Activated effector memory CD4-positive, alpha-beta T cell treated with anti-CD3 and anti-CD28 coated beads, Interleukin-2, amount 50 U/mL, for 16 hours (primary cell): Measurements from ENCODE around the gene SPATA18.

Experiments
- DNase-seq: peaks from one replicate; pipeline ENCODE4 v3.0.0-alpha.2; 2020

Gene SPATA18, protein sequence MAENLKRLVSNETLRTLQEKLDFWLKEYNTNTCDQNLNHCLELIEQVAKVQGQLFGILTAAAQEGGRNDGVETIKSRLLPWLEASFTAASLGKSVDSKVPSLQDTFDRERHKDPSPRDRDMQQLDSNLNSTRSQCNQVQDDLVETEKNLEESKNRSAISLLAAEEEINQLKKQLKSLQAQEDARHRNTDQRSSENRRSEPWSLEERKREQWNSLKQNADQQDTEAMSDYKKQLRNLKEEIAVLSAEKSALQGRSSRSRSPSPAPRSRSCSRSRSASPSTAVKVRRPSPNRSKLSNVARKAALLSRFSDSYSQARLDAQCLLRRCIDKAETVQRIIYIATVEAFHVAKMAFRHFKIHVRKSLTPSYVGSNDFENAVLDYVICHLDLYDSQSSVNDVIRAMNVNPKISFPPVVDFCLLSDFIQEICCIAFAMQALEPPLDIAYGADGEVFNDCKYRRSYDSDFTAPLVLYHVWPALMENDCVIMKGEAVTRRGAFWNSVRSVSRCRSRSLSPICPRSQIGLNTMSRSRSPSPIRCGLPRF

DNA sequence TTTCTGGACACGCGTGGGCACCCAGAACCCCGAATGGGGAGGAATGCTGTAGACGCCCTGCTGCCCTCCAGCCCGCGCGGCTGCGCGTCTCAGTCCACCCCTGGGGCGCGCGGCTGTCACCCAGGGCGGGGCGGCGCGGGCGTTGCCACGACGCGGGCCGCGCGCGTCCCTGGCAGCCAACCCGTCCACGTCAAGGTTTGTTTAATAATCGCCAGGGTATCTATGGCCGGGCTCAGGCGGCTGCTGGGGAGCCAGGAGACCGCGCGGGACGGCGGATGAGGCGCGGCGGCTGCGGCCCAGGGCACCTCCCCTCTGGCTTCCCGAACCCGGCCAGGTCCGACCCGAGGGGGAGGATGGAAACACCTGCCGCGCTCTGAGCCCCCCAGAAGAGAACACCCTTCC, at the start of gene SPATA18:
TSS of gene SPATA18 (plus strand) at position 92 of the 402 bp plus-strand sequence. CDS start 401 bp downstream, outside the sequence.
- DNase-seq, result no peak

DNA sequence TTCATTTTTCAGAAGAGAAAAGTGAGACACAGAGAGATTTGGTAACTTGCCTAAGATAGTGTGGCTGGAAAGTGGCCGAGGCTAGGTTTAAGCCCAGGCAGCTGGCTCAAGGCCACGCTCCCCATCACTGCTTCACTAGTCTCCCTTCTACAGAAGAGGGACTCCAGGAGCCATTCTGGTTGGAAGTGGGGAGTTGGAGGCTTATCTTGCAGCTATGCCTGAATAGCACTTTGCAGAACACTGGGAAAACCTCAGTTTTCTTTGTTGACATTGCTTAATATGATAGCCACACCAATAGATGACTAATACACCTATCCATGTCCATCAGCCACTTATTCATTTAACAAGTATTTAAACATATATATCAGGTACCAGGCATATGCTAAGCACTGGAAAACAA, 49.5 kb upstream of the SPATA18 start:
- DNase-seq, result no peak

DNA sequence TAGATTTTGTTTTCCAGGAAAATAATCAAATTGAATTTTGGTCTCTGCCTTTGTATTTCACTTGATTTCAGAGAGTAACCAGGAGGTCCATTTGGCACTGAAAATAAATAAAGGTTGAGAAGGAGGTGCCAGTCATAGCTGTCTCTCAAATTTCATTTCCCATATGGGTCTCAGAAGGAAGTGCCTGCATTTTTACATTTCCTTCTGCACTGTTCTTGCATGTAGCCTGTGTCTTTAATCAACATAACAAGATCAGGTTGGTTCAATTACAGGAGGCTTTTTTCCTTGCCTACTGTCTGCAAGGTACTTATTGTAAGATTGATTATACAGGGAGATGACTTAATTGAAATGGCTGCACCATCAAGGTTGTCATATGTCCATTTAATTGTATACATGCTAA, 46.7 kb upstream of the SPATA18 start:
- no peak for DNase-seq

DNA sequence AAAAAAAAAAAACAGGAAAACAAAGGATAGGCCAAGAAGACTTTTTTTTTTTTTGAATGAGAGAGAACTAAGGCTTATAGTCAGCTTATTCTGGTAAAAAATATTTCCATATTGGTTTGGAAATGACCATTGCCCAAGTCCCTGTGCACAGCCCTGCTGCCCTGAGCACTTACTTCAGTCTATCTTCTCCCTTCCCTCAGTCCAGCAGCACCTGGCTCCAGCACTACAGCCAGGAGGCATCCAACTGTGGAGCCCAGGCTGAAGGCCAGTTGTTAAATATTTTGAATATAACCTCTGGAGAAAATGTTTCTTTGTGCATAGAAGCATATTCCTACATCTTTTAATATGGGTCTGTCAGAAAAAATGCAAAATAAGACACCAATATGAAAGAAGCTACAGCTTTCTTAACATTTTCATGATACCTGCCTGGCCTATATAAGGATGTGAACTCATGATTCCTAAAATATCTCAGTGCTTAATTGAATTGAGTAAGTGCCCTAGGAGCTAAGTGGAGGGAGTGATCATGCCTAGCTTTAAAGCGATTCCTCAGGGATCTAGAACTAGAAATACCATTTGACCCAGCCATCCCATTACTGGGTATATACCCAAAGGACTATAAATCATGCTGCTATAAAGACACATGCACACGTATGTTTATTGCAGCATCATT, 45.4 kb upstream of the SPATA18 start:
- DNase-seq, result no peak

DNA sequence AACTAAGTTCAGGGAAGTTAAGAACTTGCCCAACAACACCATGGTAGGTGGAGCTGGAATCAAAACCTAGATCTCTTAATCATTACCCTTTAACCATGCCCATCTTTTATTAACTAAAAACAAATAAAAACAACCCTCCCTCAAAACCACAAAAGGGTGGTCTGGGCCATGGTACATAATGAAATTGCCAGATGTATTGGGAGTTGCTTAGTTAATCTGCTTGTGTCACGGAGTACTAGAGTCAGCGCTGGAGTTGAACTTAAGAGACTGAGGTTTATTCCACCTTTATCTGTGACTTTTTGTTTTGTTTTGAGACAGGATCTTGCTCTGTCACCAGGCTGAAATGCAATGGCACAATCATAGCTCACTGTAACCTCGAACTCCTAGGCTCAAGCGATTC, 44.2 kb upstream of the SPATA18 start:
- DNase-seq, result no peak

DNA sequence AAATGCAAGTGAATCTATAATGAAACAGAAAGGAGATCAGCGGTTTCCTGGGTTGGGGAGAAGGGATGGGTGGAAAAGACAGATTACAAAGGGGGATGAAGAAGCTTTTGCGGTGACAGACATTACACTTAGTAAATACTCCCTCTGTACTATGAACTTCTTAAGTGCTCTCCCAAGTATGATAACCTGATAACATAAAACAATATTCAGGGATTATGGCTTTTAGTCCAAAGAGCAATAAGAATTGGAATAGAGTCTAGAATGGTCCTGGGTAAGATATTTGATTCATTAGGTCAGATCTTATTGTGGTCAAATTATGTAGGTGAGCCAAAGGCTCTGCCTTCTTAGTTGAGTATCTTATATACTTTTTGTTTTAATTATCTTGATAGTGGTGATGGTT, 40.1 kb upstream of the SPATA18 start:
- DNase-seq, result no peak

DNA sequence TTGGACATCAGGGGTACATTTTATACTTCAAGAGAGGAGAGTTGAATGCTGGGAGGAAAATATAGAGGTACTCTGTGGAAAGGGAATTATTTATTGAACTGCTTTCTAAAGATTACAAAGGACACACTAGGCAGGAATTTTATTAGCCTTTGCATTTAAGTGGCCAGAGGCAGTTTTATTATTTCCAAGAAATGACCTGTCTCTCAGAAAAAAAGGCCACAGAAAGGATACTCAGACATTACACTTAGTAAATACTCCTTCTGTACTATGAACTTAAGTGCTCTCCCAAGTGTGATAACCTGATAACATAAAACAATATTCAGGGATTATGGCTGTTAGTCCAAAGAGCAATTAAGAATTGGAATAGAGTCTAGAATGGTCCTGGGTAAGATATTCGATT, 38.5 kb upstream of the SPATA18 start:
- no peak for DNase-seq

DNA sequence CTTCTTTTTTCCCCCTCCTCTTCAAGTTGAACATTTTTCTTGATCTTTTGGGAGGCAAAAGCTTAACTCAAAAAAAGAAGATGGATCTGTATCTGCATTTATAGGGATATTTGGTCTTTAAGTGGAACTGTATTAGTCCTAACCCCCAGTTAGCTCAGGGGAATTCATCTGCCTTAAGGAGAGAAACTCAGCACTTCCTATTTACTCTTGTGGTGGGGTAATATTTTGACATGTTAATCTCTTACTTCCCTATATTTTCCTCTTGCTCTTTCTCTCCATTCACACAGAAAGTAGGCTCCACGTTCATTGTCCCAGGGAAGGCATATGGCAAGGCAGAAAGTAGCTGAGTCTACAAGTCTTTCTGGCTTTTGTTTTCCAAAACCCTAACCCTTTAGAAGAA, 36.2 kb upstream of the SPATA18 start:
- no peak for DNase-seq

DNA sequence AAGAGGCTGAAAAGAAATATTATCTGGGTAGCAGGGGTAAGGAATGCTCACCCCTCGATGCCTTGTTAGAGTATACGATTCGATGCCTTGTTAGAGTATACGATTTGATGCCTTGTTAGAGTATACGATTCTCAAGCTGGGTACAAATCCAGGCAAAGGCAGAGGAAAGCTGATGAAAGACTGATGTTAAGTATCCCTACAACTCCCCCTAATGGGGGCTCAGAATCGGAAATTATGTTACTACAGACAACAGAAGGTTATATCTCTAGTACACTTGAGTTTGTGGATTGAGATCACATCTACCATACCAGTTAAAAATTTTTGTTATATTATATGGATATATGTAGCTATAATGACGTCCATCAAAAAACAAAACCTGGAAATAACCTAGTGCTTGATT, 35.7 kb upstream of the SPATA18 start:
- DNase-seq, result no peak

DNA sequence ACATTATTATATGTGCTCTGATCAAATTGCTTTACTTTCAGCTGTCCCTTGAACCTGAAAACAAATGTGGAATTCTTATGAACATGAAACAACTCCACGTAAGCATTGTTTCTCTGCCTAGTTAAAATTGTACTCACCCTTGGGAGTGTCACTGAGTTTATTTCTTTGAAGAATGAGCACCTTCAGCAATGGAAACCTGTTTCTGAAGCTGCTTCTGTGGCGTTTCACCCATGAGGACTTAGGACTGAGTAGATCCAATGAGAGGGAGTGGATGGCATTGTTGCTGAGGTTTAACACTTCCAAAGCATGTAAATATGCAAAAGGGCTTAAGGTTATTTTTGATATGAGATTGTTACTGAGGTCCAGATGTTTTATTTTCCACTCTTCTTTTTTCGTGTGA, 34.1 kb upstream of the SPATA18 start:
- DNase-seq, result no peak

DNA sequence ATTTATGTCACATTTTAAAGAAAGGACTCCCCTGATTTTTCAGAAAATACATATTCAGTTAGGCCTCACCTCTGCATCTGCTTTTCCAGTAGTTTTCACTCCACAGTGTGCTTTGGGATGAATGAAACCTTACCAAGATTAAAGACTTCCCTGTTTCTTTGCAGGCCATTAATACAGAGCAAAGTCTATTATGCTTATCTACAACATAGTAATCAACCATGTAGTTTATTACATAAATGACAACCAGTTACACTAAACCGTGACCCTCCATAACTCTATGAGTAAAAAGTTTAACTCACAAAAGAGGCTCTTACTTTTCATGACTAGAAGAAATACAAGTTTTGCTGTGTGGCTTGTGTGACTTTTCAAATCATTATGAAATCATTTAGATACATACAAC, 33.3 kb upstream of the SPATA18 start:
- no peak for DNase-seq

DNA sequence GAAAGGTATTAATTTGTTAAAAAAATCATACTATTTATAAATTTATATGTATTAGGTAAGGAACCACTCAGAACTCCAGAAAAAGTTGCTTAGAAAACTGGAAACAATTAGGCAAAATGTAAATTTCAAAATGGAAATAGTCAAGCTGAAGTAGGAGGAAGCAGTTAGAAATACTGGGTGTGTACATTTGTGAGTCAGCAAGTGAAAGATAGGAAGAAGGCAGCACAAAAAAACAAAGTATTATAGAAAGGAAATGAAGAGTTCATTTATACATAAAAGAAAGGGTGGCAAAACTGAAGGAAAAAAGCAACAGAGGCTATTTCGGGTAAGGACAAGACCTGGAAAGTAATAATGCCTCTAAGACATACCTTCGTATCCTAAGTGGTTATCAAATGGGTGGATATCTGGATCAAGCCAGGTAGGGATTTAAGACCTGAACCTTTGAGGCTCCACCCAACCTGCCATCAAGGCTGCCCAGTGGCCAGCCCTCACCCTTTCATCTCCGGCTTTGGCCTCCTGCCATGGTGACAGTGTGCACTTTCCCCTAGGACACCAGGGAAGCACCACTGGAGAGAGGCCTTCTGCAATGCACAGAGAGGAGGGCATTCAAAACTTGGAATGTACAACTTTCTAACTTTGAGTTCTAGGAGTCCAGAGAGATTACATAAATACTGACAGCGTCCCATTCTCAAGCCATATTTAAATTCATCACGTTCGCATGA, 31.0 kb upstream of the SPATA18 start, which contains the start of gene LRRC66:
TSS of gene LRRC66 (minus strand) at position 428 of the 722 bp plus-strand sequence. CDS start 2,750 bp downstream, outside the sequence.
- no peak for DNase-seq

DNA sequence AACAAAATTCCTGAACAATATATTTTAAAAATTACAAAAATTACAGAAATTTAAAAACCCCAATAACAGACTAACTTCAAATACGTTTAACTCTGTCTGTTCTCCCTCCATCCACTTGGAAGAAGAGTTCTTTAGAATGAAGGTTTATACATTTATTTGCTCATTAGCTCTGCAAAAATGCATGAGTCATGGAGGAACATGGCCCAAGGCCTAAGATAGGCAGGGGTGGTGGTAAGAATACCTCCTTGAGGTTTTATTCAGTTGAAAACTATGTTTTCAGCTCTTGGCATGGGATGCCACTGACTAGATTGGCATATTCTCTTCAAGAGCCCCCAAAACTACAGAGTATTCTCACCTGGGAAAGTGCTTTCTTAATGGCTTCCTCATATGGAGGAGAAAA, 22.1 kb upstream of the SPATA18 start:
- DNase-seq, result no peak

DNA sequence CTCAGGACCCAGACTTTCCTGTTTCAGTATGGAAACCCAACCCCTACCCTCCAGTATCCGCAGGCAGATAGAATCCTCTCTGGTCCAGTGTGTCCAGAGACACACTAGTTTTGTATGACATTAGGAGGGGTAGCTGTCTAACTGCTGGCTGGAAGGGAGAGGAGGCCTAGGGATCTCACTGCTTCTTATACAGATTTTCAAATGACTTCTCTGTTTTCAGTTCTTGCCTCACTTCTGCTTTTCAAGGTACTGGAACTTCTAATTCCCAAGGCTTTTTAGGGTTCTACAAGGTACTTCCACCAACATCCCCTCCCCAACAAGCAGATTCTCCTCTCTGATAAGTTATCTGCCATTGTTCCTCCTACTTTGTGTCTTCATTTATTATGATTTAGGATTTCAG, 19.1 kb upstream of the SPATA18 start:
- no peak for DNase-seq

DNA sequence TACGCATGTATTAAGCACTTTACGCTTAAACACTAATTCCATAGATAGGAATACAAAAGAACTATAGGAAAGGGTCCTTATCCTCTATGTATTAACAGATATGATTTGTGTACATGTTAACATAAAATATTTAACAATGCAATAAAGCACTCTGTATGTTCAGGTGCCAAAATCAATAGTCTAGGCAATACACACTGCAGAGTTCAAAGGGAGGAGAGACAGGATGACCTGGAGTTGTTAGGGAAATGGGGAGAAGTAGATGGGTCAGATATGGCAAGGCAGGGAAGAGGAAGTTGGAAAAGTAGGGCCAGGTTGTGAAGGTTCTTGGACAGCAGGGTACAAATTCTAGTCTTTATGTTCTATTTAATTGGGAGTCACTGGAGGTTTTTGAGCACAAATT, 15.9 kb upstream of the SPATA18 start:
- DNase-seq, result no peak

DNA sequence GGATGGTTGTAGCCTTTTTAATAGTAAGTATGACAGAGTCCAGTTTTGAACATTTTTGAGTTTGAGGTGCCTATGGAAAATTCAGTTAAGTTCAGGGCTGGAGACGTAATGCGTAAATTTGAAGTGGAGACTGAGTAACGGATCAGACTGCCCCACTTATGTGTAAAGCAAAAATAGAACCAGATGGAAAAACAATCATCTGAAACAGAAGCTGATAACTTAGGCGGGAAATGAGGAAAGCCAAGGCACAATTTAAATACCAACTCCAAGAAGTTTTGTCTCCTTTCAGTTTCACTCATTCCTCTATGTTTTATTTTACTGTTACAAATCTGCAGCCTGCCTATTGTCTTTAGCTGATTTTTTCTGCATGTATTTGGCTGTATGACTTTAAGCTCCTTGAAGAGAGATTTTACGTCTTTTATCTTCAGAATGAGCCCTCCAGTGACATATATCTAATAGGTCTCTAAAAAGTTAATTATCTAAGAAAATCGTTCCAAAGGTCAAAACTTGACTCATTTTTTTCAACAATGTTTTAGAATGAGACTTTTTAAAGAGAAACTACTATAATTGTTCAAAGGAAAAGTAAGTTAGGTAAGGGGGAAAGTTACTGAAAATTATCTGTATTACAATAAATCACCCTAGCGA, 14.1 kb upstream of the SPATA18 start:
- no peak for DNase-seq

DNA sequence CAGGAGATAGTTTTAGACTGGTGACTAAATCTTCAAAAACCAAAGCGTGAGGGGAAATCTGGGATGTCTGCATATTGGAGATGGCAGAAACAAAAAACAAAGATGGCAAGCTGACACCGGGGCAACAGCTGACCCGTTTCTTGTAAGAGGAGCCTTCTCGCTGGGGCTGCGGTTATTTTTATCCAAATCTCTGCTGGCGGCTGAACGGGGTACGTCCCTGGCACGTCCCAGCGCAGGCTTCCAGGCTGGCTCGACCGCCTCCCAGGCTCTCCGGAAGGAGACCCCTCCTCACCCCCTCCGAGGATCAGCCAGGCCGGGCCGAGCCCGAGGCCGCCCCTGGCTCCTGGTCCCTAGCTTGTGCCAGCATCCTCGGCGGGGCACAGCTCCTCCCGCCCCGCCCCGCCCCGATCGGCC, 13.4 kb upstream of the SPATA18 start:
- no peak for DNase-seq

DNA sequence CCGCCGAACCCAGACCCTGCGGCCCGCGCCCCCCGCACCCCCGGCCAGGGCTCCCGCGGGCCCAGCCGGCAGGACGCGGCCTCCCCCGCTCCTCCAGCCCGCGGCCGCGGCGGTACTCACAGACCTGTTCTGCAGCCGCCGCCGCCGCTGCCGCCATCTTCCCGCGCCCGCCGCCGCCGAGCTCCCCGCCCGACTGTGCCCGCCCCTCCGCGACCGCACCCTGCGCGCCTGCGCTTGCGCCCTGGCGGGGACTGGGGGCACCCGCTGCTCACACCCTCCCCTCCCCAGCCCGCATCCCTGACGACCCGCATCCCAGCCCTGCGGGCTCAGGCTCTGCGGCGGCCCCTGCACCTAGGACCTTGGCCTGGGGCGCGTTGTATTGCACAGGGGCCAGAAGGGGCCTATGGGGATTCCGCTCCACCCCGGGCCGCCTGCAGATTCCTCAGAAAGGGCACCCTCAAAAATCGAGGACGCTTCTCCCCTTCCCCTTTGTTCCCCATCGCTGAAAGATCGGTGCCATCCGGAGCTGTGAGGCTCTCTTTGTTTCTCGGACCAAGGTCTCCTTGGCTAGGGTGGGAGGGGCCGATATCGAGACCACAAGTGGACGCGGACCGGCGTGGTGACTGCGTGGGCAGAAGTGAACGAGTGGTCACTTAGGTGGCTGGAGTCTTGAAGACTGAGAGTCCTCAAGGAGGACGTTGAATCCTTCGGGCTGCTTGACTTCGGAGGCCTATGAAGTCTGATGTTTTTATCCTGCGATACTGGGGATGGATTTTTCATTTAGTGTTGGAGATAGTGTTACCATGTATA, 12.8 kb upstream of the SPATA18 start, which contains the start of gene SGCB:
TSS of gene SGCB (minus strand) at position 197 of the 810 bp plus-strand sequence. CDS start at position 157, 40 bp downstream.
- peak; percentile 91 for DNase-seq

DNA sequence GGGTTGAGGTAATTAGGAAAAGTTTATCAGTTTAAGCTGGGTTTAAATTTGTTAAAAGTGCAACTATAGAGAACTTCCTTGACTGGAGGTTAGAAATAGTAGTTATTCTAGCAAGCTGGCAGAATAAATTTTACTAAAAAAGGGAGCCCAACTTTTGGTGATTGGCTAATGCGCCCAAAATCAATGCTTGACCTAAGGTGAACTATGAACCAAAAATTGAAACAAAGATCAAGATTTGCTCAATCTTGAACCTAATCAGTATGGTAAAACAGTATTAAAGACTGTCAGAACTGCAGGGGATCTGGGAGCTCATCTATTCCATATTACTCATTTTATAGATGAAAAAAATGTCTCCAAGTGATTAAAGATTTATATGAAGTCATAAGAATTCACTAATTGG, 6.1 kb upstream of the SPATA18 start:
- DNase-seq, result no peak

DNA sequence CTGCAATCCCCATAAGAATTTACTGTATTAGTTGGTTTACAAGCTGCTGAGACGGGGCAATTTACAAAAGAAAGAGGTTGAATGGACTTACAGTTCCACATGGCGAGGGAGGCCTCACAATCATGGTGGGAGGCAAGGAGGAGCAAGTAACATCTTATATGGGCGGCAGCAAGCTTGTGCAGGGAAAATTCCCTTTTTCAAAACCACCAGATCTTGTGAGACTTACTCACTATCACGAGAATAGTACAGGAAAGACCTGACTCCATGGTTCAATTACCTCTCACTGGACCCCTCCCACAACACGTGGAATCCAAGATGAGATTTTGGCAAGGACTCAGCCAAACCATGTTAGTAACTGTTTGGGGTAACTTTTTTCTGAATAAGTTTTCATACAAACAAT, 1.8 kb upstream of the SPATA18 start:
- no peak for DNase-seq

DNA sequence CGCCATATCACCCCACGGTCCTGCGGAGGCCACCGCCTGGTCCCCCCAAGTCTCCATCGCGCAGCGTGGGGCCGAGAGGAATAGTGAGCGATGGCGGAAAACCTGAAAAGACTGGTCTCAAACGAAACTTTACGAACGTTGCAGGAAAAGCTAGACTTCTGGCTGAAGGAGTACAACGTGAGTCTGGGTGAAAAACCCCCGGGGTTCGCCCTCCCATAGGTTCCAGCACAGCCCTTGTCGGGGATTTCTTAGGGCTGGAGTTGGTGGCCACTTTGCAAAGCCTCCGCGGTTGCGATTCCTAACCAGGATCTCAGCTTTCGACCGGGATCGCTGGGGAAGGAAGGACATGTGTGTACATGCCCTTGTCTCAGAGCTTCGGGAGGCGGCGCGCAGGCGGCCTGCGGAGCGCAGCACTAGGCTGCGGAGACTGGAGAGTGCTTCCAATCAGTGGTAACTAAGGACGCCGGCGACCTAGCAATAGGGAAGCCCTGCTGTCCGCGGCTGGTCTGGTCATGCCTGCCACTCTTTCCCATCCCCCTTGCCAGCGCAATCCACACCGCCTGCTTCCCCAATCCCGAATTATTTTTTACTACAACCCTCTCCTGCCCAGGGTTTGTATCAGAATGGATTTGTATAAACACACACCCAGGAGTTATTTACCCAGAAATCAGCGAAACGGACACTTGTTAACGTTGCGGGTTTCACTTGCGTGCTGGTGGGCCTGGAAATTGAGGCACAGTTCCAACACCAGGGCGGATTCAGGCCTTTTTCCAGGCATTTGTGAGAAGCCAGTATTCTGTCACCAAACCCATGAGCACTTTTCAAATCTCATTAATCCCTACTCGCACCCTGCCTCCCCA, 741 bp downstream of the SPATA18 start:
- DNase-seq, result no peak
